ENCODE results near the gene NCL.

Gene NCL

GRCh38 chr2:231494669-231495068, 30.4 kb upstream of the NCL start:
- H3K9ac ChIP-seq (ENCODE audit: low read depth, low read length, poor library complexity, severe bottlenecking): no peak overlapping the region
- H3K9me2 ChIP-seq (replicated peaks; ENCODE audit: low read depth, low read length): no peaks in the 10 kb centered on the region
- TF ChIP-seq EZH2phosphoT487 (IDR thresholded peaks at IDR 0.05; ENCODE audit: borderline replicate concordance) (no peak), CTCF (conservative IDR thresholded peaks at IDR 0.05; ENCODE audit: low read length) (no peak)
- H3K4me3 ChIP-seq (ENCODE audit: low read length, poor library complexity, severe bottlenecking): no peak overlapping the region
- no peaks in the 10 kb centered on the region for H4K20me1 ChIP-seq (ENCODE audit: insufficient read depth, low read length, poor library complexity, severe bottlenecking)
- H3K79me2 ChIP-seq (ENCODE audit: insufficient read depth, low read length): no peaks in the 10 kb centered on the region
- peak overlapping the region; percentile 2 for H3K4me2 ChIP-seq (ENCODE audit: low read depth, low read length, poor library complexity, severe bottlenecking)
- no peaks in the 10 kb centered on the region for H3K27me3 ChIP-seq (ENCODE audit: insufficient read depth, low read length, poor library complexity, severe bottlenecking)
- no peaks in the 10 kb centered on the region for H3K4me1 ChIP-seq (ENCODE audit: insufficient read depth, low read length, poor library complexity, severe bottlenecking)
- H3K9me3 ChIP-seq (ENCODE audit: insufficient read depth, low read depth, low read length): no peaks in the 10 kb centered on the region
- no peak overlapping the region for H2AFZ ChIP-seq (ENCODE audit: low read length)
- H3K36me3 ChIP-seq (ENCODE audit: insufficient read depth, low read length): no peaks in the 10 kb centered on the region
- no peaks in the 10 kb centered on the region for H3F3A ChIP-seq (ENCODE audit: low read depth)

GRCh38 chr2:231490801-231491200, 26.5 kb upstream of the NCL start:
- no peaks in the 10 kb centered on the region for H3K9me3 ChIP-seq (ENCODE audit: insufficient read depth, low read depth, low read length)
- no peak overlapping the region for H2AFZ ChIP-seq (ENCODE audit: low read length)
- H3K4me3 ChIP-seq (ENCODE audit: low read length, poor library complexity, severe bottlenecking): no peak overlapping the region
- H3K4me1 ChIP-seq (ENCODE audit: insufficient read depth, low read length, poor library complexity, severe bottlenecking): no peaks in the 10 kb centered on the region
- no peaks in the 10 kb centered on the region for H3F3A ChIP-seq (ENCODE audit: low read depth)
- H3K36me3 ChIP-seq (ENCODE audit: insufficient read depth, low read length): no peaks in the 10 kb centered on the region
- H3K9ac ChIP-seq (ENCODE audit: low read depth, low read length, poor library complexity, severe bottlenecking): no peak overlapping the region
- H4K20me1 ChIP-seq (ENCODE audit: insufficient read depth, low read length, poor library complexity, severe bottlenecking): no peaks in the 10 kb centered on the region
- no peaks in the 10 kb centered on the region for H3K27me3 ChIP-seq (ENCODE audit: insufficient read depth, low read length, poor library complexity, severe bottlenecking)
- H3K79me2 ChIP-seq (ENCODE audit: insufficient read depth, low read length): no peaks in the 10 kb centered on the region
- TF ChIP-seq EZH2phosphoT487 (IDR thresholded peaks at IDR 0.05; ENCODE audit: borderline replicate concordance) (no peak), CTCF (conservative IDR thresholded peaks at IDR 0.05; ENCODE audit: low read length) (no peak)
- no peak overlapping the region for H3K4me2 ChIP-seq (ENCODE audit: low read depth, low read length, poor library complexity, severe bottlenecking)
- no peaks in the 10 kb centered on the region for H3K9me2 ChIP-seq (replicated peaks; ENCODE audit: low read depth, low read length)

- Histone ChIP-seq H2AFZ (ENCODE audit: low read length) (no peak overlapping the region), H3K9ac (ENCODE audit: low read depth, low read length, poor library complexity, severe bottlenecking) (no peak overlapping the region), H3K27me3 (ENCODE audit: insufficient read depth, low read length, poor library complexity, severe bottlenecking) (no peaks in the 10 kb centered on the region), H4K20me1 (ENCODE audit: insufficient read depth, low read length, poor library complexity, severe bottlenecking) (no peaks in the 10 kb centered on the region), H3F3A (ENCODE audit: low read depth) (no peaks in the 10 kb centered on the region), H3K4me1 (ENCODE audit: insufficient read depth, low read length, poor library complexity, severe bottlenecking) (no peaks in the 10 kb centered on the region), H3K4me2 (ENCODE audit: low read depth, low read length, poor library complexity, severe bottlenecking) (no peak overlapping the region), H3K36me3 (ENCODE audit: insufficient read depth, low read length) (no peaks in the 10 kb centered on the region), H3K9me2 (replicated peaks; ENCODE audit: low read depth, low read length) (no peaks in the 10 kb centered on the region), H3K79me2 (ENCODE audit: insufficient read depth, low read length) (no peaks in the 10 kb centered on the region), H3K4me3 (ENCODE audit: low read length, poor library complexity, severe bottlenecking) (no peak overlapping the region), H3K9me3 (ENCODE audit: insufficient read depth, low read depth, low read length) (no peaks in the 10 kb centered on the region)
- peak; percentile 25; the same call in 1 of the 2 replicates for TF ChIP-seq CTCF (conservative IDR thresholded peaks at IDR 0.05; ENCODE audit: low read length)
- no peak for TF ChIP-seq EZH2phosphoT487 (IDR thresholded peaks at IDR 0.05; ENCODE audit: borderline replicate concordance)
These were observed 25.7 kb upstream of the NCL start for GRCh38 chr2:231489990-231490389.

Data from Loucy (cell line).